Activated CD8-positive, alpha-beta T cell treated with anti-CD3 and anti-CD28 coated beads for 36 hours (primary cell): ENCODE measurements around the gene COL9A2. TPM values are rescaled to one million over a fixed set of nuclear protein-coding genes. Genes with fewer than 3 reads are reported as not detected.

Experiments used
- ATAC-seq: fragments of 200-7000 bp; cut with Tn5 transposase; one replicate; pipeline ENCODE4 v1.10.0; 2021; ENCODE audit warnings: mild to moderate bottlenecking, moderate library complexity
- CTCF ChIA-PET: fragments of 350-600 bp; sonication (Branson Sonifier 250); formaldehyde crosslinking; loops from one replicate; lab custom pipeline; 2021; ENCODE audit warnings: antibody characterized with exemption; lab: Charles Lee
- POLR2A ChIA-PET: fragments of 350-600 bp; sonication (Branson Sonifier 250); formaldehyde crosslinking; loops from one replicate; lab custom pipeline; 2021; ENCODE audit warnings: antibody characterized with exemption; lab: Charles Lee
- DNase-seq: peaks from one replicate; pipeline ENCODE4 v3.0.0-alpha.2; 2020
- H3K27ac Mint-ChIP-seq: one replicate; pipeline ENCODE4 v1.8.0; 2021; ENCODE audit warnings: mild to moderate bottlenecking, mixed read lengths
- H3K27me3 Mint-ChIP-seq: one replicate; pipeline ENCODE4 v1.8.0; 2021; ENCODE audit warnings: mixed read lengths
- H3K36me3 Mint-ChIP-seq: one replicate; pipeline ENCODE4 v1.8.0; 2021; ENCODE audit warnings: low read depth, mixed read lengths
- H3K4me1 Mint-ChIP-seq: one replicate; pipeline ENCODE4 v1.8.0; 2021; ENCODE audit warnings: low read depth, mixed read lengths
- H3K4me3 Mint-ChIP-seq: one replicate; pipeline ENCODE4 v1.8.0; 2021; ENCODE audit warnings: mild to moderate bottlenecking, moderate library complexity, mixed read lengths
- H3K9me3 Mint-ChIP-seq: one replicate; pipeline ENCODE4 v1.8.0; 2021; ENCODE audit warnings: mixed read lengths
- intact Hi-C: fragments of 100-400 bp; cut with micrococcal nuclease; formaldehyde crosslinking; loops from one replicate; pipeline ENCODE4 v1.10.0; 2022
- total RNA-seq, 2 experiments: library from RNA; stranded (reverse); gene quantifications; one replicate each; pipeline ENCODE4 v1.2.3, GENCODE V29; 2021
- TF ChIP-seq, protein P1 (sequence below): fragments of 200-600 bp; IDR thresholded peaks from one replicate; pipeline ENCODE4 v1.8.0; 2022; ENCODE audit warnings: antibody characterized with exemption, mild to moderate bottlenecking

Gene COL9A2
- total RNA-seq, 2 experiments from 2014 or later: 4.3 to 5.4 TPM

DNA sequence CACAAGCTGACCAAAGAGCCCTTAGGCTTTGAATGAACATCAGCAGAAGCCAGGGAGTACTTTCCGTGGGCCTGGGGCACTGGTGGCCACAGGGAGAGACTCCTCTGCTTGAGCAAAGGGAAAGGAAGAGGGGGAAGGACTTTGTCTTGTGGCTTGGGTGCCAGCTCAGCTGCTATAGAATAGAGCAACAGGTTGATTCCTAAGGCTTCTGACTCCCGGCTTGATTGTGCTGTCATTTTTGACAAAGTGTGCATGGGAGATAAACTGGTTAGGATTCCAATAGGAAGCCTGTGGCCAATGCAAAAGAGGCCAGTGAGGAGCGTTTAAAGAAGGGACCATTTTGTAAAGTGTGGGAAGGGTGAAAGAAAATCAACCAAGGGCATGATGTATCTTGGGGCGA, 44.6 kb upstream of the COL9A2 start:
- ChIA-PET CTCF (interaction anchor here (0.6 to 1.5 kb wide), 3 partner anchors 23 to 235 kb away, joined by 3 to 6 read pairs (median 3); no protein-coding TSS in a partner anchor), POLR2A (interaction anchor here (0.7 kb wide), 1 partner anchor 46 kb away, joined by 3 read pairs; no protein-coding TSS in a partner anchor)
- Mint-ChIP-seq H3K9me3 (peaks cover 8% of the 10 kb centered on the region), H3K27me3 (no peaks in the 10 kb centered on the region), H3K4me3 (no peak overlapping the region), H3K27ac (no peak overlapping the region), H3K36me3 (peaks cover 1% of the 10 kb centered on the region), H3K4me1 (peaks cover 13% of the 10 kb centered on the region)
- no peak for ATAC-seq
- DNase-seq: no peak
- TF ChIP-seq, protein P1, sequence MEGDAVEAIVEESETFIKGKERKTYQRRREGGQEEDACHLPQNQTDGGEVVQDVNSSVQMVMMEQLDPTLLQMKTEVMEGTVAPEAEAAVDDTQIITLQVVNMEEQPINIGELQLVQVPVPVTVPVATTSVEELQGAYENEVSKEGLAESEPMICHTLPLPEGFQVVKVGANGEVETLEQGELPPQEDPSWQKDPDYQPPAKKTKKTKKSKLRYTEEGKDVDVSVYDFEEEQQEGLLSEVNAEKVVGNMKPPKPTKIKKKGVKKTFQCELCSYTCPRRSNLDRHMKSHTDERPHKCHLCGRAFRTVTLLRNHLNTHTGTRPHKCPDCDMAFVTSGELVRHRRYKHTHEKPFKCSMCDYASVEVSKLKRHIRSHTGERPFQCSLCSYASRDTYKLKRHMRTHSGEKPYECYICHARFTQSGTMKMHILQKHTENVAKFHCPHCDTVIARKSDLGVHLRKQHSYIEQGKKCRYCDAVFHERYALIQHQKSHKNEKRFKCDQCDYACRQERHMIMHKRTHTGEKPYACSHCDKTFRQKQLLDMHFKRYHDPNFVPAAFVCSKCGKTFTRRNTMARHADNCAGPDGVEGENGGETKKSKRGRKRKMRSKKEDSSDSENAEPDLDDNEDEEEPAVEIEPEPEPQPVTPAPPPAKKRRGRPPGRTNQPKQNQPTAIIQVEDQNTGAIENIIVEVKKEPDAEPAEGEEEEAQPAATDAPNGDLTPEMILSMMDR: no peak
- intact Hi-C loops: no loop called here

DNA sequence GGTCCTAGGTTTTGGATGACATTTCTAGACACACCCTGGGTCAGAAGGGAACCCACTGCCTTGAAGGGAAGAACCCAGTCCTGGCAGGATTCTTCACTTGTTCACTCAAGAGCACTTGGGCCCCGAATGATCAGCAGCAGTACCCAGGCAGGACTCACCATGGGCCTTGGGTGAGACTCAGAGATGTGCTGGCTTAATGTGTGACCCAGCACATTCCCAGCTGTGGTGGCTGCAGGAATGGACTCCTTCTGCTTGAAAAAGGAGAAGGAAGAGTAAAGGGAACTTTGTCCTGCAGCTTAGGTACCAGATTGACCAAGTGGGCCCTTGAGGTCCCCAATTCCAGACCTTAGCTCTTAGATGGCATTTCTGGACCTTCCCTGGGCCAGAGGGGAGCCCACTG, 44.1 kb upstream of the COL9A2 start:
- H3K4me3 Mint-ChIP-seq: no peak overlapping the region
- H3K27me3 Mint-ChIP-seq: no peaks in the 10 kb centered on the region
- POLR2A ChIA-PET: interaction anchor here (0.7 kb wide), 2 partner anchors 12 to 47 kb away, joined by 3 read pairs; partner anchors contain the start of gene SMAP2
- DNase-seq: no peak
- CTCF ChIA-PET: interaction anchor here (0.6 to 1.5 kb wide), 3 partner anchors 23 to 235 kb away, joined by 3 to 6 read pairs (median 3); no protein-coding TSS in a partner anchor
- TF ChIP-seq, protein P1: no peak
- no peak overlapping the region for H3K27ac Mint-ChIP-seq
- peaks cover 13% of the 10 kb centered on the region for H3K4me1 Mint-ChIP-seq
- ATAC-seq: no peak
- H3K9me3 Mint-ChIP-seq: peaks cover 8% of the 10 kb centered on the region
- intact Hi-C loops: no loop called here
- H3K36me3 Mint-ChIP-seq: peaks cover 1% of the 10 kb centered on the region

DNA sequence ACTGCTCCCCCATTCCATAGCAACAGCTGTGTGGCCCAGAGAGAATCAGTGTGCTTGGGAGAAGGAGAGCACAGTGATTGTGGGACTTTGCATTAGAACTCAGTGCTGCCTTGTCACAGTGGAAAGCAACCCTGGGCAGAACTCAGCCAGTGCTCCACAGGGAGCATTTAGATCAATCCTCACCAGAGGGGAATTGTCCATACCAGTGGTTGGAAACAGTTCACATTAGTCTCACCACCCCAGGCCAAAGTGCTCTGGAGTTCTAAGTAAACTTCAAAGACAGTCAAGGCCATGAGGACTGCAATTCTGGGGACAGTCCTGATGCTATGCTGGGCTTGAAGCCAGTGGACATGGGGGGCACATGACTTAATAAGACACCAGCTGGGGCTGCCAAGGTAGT, 43.5 kb upstream of the COL9A2 start:
- peaks cover 8% of the 10 kb centered on the region for H3K9me3 Mint-ChIP-seq
- H3K27ac Mint-ChIP-seq: no peak overlapping the region
- H3K27me3 Mint-ChIP-seq: no peaks in the 10 kb centered on the region
- TF ChIP-seq, protein P1: no peak
- DNase-seq (no peak), ATAC-seq (no peak)
- H3K36me3 Mint-ChIP-seq: peaks cover 1% of the 10 kb centered on the region
- ChIA-PET CTCF (no interaction called here), POLR2A (interaction anchor here (0.6 to 0.7 kb wide), 3 partner anchors 13 to 47 kb away, joined by 3 read pairs; partner anchors contain the start of gene SMAP2)
- intact Hi-C loops: no loop called here
- H3K4me1 Mint-ChIP-seq: peaks cover 13% of the 10 kb centered on the region
- no peak overlapping the region for H3K4me3 Mint-ChIP-seq

DNA sequence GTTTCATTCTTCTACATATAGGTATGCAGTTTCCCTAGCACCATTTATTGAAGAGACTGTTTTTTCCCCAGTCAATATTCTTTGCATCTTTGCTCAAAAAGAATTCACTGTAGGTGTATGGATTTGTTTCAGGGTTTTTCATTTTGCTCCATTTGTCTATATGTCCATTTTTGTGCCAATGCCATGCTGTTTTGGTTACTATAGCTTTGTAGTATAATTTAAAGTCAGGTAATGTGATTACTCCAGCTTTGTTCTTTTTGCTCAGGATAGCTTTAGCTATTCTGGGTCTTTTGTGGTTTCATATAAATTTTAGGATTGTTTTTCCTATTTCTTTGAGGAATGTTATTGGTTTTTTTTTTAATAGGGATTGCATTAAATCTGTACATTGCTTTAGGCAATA, 40.5 kb upstream of the COL9A2 start:
- ATAC-seq (no peak), DNase-seq (no peak)
- H3K9me3 Mint-ChIP-seq: peaks cover 8% of the 10 kb centered on the region
- peaks cover 1% of the 10 kb centered on the region for H3K36me3 Mint-ChIP-seq
- H3K4me3 Mint-ChIP-seq: no peak overlapping the region
- peaks cover 2% of the 10 kb centered on the region for H3K4me1 Mint-ChIP-seq
- H3K27me3 Mint-ChIP-seq: no peaks in the 10 kb centered on the region
- TF ChIP-seq, protein P1: no peak
- POLR2A ChIA-PET: interaction anchor here (1.2 kb wide), 1 partner anchor 17 kb away, joined by 5 read pairs; no protein-coding TSS in a partner anchor
- intact Hi-C loops: no loop called here
- no peak overlapping the region for H3K27ac Mint-ChIP-seq
- CTCF ChIA-PET: interaction anchor here (1.9 to 2.0 kb wide), 2 partner anchors 19 to 214 kb away, joined by 6 read pairs; no protein-coding TSS in a partner anchor

DNA sequence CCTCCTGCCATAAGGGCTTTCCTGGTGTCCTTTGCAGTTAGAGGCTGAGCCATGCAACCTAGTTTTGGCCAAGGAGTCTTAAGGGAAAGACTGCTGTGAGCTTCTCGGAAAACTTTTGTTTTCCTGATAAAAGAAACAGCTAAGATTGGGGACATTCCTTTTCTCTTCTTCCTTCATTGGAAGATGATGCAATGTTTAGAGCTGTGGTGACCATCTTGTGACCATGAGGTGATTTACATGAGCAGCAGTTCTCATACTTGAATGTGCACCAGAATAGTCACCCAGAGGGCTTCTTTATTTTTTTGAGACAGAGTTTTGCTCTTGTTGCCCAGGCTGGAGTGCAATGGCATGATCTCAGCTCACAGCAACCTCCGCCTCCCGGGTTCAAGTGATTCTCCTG, 36.0 kb upstream of the COL9A2 start:
- H3K27me3 Mint-ChIP-seq: no peaks in the 10 kb centered on the region
- no peak for ATAC-seq
- intact Hi-C loops: no loop called here
- H3K4me1 Mint-ChIP-seq: peaks cover 2% of the 10 kb centered on the region
- DNase-seq: no peak
- POLR2A ChIA-PET: interaction anchor here (1.4 kb wide), 1 partner anchor 14 kb away, joined by 4 read pairs; no protein-coding TSS in a partner anchor
- no peak overlapping the region for H3K27ac Mint-ChIP-seq
- CTCF ChIA-PET: interaction anchor here (1.0 to 3.1 kb wide), 3 partner anchors 8 to 14 kb away, joined by 3 to 21 read pairs (median 16); no protein-coding TSS in a partner anchor
- TF ChIP-seq, protein P1: no peak
- H3K9me3 Mint-ChIP-seq: peaks cover 6% of the 10 kb centered on the region
- H3K4me3 Mint-ChIP-seq: no peak overlapping the region
- H3K36me3 Mint-ChIP-seq: peaks cover 1% of the 10 kb centered on the region
